OCI-LY3 (cell line): ENCODE results near the gene SLC2A6.

Experiments
- H2AFZ ChIP-seq: fragments of 200-600, 300-600 bp; shearing (Covaris generic); 2 replicates; pipeline ENCODE4 v1.6.0; 2014; ENCODE audit warnings: antibody characterized with exemption, low read depth, low read length
- H3K27ac ChIP-seq: fragments of 200-600, 300-600 bp; sonication (generic); 2 replicates; pipeline ENCODE4 v1.5.1; 2014; ENCODE audit warnings: mild to moderate bottlenecking, low read length, moderate library complexity, mixed read lengths
- H3K27me3 ChIP-seq: fragments of 200-600, 300-600 bp; sonication (generic); 2 replicates; pipeline ENCODE4 v1.6.1; 2014; ENCODE audit warnings: low read depth, low read length, mixed read lengths
- H3K36me3 ChIP-seq: fragments of 200-600, 300-600 bp; sonication (generic); replicated peaks from 2 replicates; pipeline ENCODE3; 2014; ENCODE audit warnings: low read depth, low read length, mixed read lengths
- H3K4me1 ChIP-seq: fragments of 300-600, 200-600 bp; sonication (generic); 2 replicates; pipeline ENCODE4 v1.6.1; 2014; ENCODE audit warnings: low read length, mixed read lengths
- H3K4me2 ChIP-seq: fragments of 200-600, 300-600 bp; sonication (generic); 2 replicates; pipeline ENCODE4 v1.6.1; 2014; ENCODE audit warnings: low read length, mixed read lengths
- H3K4me3 ChIP-seq: fragments of 300-600, 200-600 bp; sonication (generic); 2 replicates; pipeline ENCODE4 v1.5.1; 2014; ENCODE audit warnings: antibody characterized with exemption, mild to moderate bottlenecking, low read length, moderate library complexity
- H3K79me2 ChIP-seq: fragments of 300-600, 200-600 bp; shearing (Covaris generic); 2 replicates; pipeline ENCODE4 v1.6.1; 2014; ENCODE audit warnings: mild to moderate bottlenecking, low read length, mixed read lengths
- H3K9ac ChIP-seq: fragments of 300-600, 200-600 bp; shearing (Covaris generic); 2 replicates; pipeline ENCODE4 v1.6.0; 2014; ENCODE audit warnings: mild to moderate bottlenecking, low read length, moderate library complexity
- H3K9me3 ChIP-seq: fragments of 200-600, 300-600 bp; shearing (Covaris generic); 2 replicates; pipeline ENCODE4 v1.6.1; 2014; ENCODE audit warnings: low read length, mixed read lengths; ENCODE audit not compliant: insufficient read depth
- H4K20me1 ChIP-seq: fragments of 200-600, 300-600 bp; sonication (generic); 2 replicates; pipeline ENCODE4 v1.6.1; 2016; ENCODE audit warnings: low read length, mixed read lengths; ENCODE audit not compliant: insufficient read depth
- EZH2phosphoT487 ChIP-seq: fragments of 200-600 bp; shearing (Covaris generic); IDR thresholded peaks from 2 replicates; pipeline ENCODE4 v1.6.1; 2018; ENCODE audit warnings: antibody characterized with exemption, mixed run types, low read depth
- TF ChIP-seq, protein P1 (sequence below): fragments of 200-600, 300-600 bp; sonication (generic); IDR thresholded peaks from 2 replicates; pipeline ENCODE4 v1.5.1; 2014; ENCODE audit warnings: antibody characterized with exemption, low read length, low read depth

The SLC2A6 gene

DNA sequence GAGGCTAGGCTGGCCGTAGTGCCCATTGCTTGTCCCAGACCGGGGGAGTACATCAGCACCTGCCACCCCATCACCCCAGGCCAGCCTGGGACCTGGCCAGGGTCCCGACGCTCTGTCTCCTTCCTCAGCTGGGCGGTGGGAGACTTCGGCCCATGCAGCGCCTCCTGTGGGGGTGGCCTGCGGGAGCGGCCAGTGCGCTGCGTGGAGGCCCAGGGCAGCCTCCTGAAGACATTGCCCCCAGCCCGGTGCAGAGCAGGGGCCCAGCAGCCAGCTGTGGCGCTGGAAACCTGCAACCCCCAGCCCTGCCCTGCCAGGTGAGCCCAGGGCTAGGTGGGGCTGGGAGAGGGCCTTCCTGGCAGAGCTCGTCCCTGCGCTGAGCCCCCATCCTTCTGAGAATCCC is 35.7 kb downstream of the SLC2A6 start:
- Histone ChIP-seq H3K79me2 (no peaks in the 10 kb centered on the region), H3K27me3 (0 out of 2 replicates have a peak, but pooled peaks cover 6% of the 10 kb centered on the region), H2AFZ (no peak overlapping the region), H3K4me1 (0 out of 2 replicates have a peak, but pooled peaks cover under 1% of the 10 kb centered on the region), H4K20me1 (no peaks in the 10 kb centered on the region), H3K9ac (no peak overlapping the region), H3K4me3 (no peak overlapping the region), H3K36me3 (no peaks in the 10 kb centered on the region), H3K27ac (no peak overlapping the region), H3K4me2 (no peak overlapping the region), H3K9me3 (no peaks in the 10 kb centered on the region)
- TF ChIP-seq EZH2phosphoT487: no peak
- TF ChIP-seq, protein P1, sequence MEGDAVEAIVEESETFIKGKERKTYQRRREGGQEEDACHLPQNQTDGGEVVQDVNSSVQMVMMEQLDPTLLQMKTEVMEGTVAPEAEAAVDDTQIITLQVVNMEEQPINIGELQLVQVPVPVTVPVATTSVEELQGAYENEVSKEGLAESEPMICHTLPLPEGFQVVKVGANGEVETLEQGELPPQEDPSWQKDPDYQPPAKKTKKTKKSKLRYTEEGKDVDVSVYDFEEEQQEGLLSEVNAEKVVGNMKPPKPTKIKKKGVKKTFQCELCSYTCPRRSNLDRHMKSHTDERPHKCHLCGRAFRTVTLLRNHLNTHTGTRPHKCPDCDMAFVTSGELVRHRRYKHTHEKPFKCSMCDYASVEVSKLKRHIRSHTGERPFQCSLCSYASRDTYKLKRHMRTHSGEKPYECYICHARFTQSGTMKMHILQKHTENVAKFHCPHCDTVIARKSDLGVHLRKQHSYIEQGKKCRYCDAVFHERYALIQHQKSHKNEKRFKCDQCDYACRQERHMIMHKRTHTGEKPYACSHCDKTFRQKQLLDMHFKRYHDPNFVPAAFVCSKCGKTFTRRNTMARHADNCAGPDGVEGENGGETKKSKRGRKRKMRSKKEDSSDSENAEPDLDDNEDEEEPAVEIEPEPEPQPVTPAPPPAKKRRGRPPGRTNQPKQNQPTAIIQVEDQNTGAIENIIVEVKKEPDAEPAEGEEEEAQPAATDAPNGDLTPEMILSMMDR: no peak

DNA sequence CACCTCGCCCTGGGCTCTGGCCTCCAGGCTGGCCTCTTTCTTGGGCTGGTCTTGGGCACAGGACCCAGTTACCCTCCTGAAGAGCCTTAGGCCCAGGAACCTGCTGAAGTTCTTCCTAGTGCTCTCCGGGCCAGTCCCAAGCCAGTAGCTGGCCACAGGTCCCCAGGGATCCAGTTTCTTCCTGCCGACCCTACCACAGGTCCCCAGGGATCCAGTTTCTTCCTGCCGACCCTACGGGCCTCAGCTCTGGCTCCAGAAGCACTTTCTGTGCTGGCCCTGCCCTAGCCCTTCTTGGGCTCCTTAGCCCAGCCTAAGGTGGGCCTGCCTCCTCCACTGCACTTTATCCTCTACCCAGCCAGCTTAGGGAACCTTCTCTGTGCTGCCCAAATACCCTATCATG is 37.3 kb downstream of the SLC2A6 start:
- Histone ChIP-seq H3K79me2 (no peaks in the 10 kb centered on the region), H3K4me1 (peaks cover 8% of the 10 kb centered on the region; the same call in 1 of the 2 replicates), H3K27me3 (0 out of 2 replicates have a peak, but pooled peaks cover 5% of the 10 kb centered on the region), H3K9me3 (no peaks in the 10 kb centered on the region), H3K27ac (no peak overlapping the region), H4K20me1 (no peaks in the 10 kb centered on the region), H2AFZ (no peak overlapping the region), H3K9ac (no peak overlapping the region), H3K4me2 (no peak overlapping the region), H3K36me3 (no peaks in the 10 kb centered on the region), H3K4me3 (no peak overlapping the region)
- TF ChIP-seq, protein P1: no peak
- TF ChIP-seq EZH2phosphoT487: no peak

DNA sequence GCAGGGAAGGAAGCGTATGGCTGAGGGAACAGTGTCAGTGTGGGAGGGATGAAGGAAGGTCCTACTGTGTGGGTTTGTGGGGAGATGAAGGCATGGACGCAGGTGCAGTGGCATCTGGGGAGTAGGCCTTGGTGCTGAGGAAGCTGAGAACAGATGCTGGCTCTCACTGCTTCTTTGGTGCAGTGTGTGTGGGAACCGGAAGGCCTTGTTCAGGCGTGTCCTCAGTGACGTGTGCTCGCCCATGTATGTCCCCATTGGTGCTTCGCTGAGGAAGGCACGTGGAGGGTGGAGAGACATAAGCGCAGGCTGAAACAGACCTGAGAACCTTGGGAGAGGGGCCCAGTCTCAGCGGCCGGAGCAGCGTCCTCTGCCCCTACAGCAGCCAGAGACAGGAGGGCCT is 38.0 kb downstream of the SLC2A6 start:
- TF ChIP-seq, protein P1: no peak
- TF ChIP-seq EZH2phosphoT487: no peak
- H4K20me1 ChIP-seq: no peaks in the 10 kb centered on the region
- H3K79me2 ChIP-seq: no peaks in the 10 kb centered on the region
- no peaks in the 10 kb centered on the region for H3K27me3 ChIP-seq
- H3K27ac ChIP-seq: no peak overlapping the region
- no peak overlapping the region for H3K4me3 ChIP-seq
- no peak overlapping the region for H2AFZ ChIP-seq
- no peak overlapping the region for H3K9ac ChIP-seq
- H3K4me2 ChIP-seq: no peak overlapping the region
- peaks cover 8% of the 10 kb centered on the region; the same call in 1 of the 2 replicates for H3K4me1 ChIP-seq
- no peaks in the 10 kb centered on the region for H3K36me3 ChIP-seq
- no peaks in the 10 kb centered on the region for H3K9me3 ChIP-seq

DNA sequence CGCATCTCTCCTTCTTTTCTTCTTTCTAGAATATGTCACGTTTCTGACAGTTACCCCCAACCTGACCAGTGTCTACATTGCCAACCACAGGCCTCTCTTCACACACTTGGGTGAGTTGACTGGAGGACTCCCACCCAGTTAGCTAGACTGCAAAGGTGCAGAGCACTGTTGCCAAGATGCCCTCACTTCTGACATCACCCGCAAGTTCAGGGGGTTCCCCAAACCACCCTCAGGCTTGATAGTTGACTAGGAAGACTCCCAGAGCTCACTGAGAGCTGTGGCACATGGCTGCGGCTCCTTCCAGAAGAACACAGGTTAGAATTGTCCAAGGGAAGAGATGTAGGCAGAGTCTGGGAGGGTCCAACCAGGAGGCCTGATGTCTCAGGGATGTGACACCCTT is 39.6 kb downstream of the SLC2A6 start:
- Histone ChIP-seq H3K4me2 (no peak overlapping the region), H3K79me2 (no peaks in the 10 kb centered on the region), H3K9me3 (no peaks in the 10 kb centered on the region), H2AFZ (no peak overlapping the region), H3K4me1 (peaks cover 8% of the 10 kb centered on the region; the same call in 1 of the 2 replicates), H3K9ac (no peak overlapping the region), H3K27ac (no peak overlapping the region), H3K4me3 (no peak overlapping the region), H4K20me1 (no peaks in the 10 kb centered on the region), H3K27me3 (no peaks in the 10 kb centered on the region), H3K36me3 (no peaks in the 10 kb centered on the region)
- TF ChIP-seq EZH2phosphoT487: no peak
- TF ChIP-seq, protein P1: no peak
